Panc1 (cell line): ENCODE results near the gene WFIKKN2.

ENCODE experiments used
- CTCF ChIP-seq: fragments of 450-650 bp; IDR thresholded peaks from 2 replicates; pipeline ENCODE4 v1.5.1; 2017; ENCODE audit warnings: mild to moderate bottlenecking
- POLR2AphosphoS5 ChIP-seq: IDR thresholded peaks from 2 replicates; pipeline ENCODE4 v1.6.1; 2012; ENCODE audit warnings: mild to moderate bottlenecking, low read depth, low read length, moderate library complexity
- REST ChIP-seq, 2 experiments: IDR thresholded peaks; 2 replicates each; pipeline ENCODE4 v1.6.1; 2011 to 2012; ENCODE audit warnings: low read depth in 2 of 2, control low read depth in 1 of 2, low read length in 1 of 2, mild to moderate bottlenecking in 1 of 2, moderate library complexity in 1 of 2; ENCODE audit not compliant: insufficient read depth in 1 of 2
- SIN3A ChIP-seq: IDR thresholded peaks from 2 replicates; pipeline ENCODE4 v1.6.1; 2012; ENCODE audit warnings: low read depth, mild to moderate bottlenecking, low read length, moderate library complexity, borderline replicate concordance; ENCODE audit not compliant: insufficient read depth
- TCF7L2 ChIP-seq: IDR thresholded peaks from 2 replicates; pipeline ENCODE4 v1.6.1; 2011; ENCODE audit warnings: mild to moderate bottlenecking, low read depth, low read length, inconsistent platforms

- TF ChIP-seq CTCF (no peak), REST (IDR thresholded peaks at IDR 0.05; ENCODE audit: insufficient read depth in 1 of 2, low read depth in 2 of 2, low read length in 1 of 2) (no peak), SIN3A (no peak), TCF7L2 (no peak), POLR2AphosphoS5 (no peak)
These were observed 29.9 kb upstream of the WFIKKN2 start for GRCh38 chr17:50805486-50805885.
